NCI-H1092 (cell line): ENCODE measurements around the gene ZBTB40.

Experiments used
- DNase-seq: peaks from one replicate; lab custom pipeline; 2025; lab: John Stamatoyannopoulos, UW

The ZBTB40 gene

DNA sequence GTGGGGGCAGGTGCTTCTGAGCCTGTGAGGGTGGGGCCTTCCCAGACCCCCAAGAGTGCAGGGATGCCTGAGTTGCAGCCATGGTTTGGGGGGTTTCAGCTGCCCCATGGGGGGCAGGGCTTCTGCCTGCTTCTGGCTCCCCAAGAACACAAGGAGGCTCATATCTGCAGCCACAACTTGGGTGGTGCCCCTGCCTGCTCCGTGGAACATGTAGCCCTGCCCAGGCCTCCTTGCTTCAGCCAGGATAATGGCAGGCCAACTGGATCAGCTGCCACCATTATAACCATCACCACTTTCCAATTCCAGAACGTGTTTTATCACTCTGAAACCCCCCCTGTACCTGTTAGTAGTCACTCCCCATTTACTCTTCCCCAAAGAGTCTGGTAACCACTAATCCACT, 14.0 kb downstream of the ZBTB40 start:
- no peak for DNase-seq

GRCh38 chr1:22470227-22470626, 18.6 kb downstream of the ZBTB40 start:
- no peak for DNase-seq

GRCh38 chr1:22471078-22471477, 19.4 kb downstream of the ZBTB40 start:
- DNase-seq: no peak

DNA sequence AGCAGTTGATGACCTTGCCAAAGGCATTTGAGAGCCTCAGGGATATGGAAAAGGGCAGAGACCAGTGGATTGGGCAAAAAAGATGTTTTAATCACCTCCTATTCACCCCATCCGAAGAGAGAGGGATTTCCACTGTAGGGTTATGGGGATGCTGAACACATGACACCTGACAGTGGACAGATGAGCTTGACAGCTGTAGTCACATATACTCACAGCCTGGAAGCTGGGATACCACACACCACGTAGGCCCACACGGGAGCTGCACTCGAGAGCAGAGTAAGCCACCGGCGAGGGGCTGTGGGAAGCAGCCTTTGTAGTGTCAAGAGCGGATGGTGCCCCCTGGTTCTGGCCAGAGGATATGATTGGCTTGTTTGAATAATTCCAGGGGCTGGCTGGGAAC, 20.0 kb downstream of the ZBTB40 start:
- DNase-seq: no peak

DNA sequence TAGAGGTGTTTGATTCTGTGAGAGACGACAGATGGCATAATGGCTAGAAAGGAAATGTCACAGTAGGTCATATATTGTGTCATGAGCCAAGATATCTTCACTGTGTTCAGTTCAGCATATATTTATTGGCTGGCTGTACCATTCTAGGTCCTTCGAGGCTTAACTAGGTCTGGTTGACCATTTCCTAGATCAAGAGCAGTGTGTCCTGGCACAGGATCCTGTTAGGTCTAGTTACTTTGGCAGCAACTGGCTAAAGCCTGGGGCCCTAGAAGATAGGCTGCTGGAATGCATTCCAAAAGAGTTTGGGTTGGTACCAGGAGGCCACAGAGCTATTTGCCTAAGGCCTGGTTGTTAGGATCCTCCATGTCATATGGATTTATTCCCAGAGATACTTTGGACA, 20.9 kb downstream of the ZBTB40 start:
- DNase-seq: no peak

GRCh38 chr1:22473952-22474351, 22.3 kb downstream of the ZBTB40 start:
- DNase-seq: no peak

- DNase-seq: no peak
These were observed 24.9 kb downstream of the ZBTB40 start for GRCh38 chr1:22476566-22476965.

GRCh38 chr1:22483121-22483520, 31.5 kb downstream of the ZBTB40 start:
- DNase-seq: no peak

DNA sequence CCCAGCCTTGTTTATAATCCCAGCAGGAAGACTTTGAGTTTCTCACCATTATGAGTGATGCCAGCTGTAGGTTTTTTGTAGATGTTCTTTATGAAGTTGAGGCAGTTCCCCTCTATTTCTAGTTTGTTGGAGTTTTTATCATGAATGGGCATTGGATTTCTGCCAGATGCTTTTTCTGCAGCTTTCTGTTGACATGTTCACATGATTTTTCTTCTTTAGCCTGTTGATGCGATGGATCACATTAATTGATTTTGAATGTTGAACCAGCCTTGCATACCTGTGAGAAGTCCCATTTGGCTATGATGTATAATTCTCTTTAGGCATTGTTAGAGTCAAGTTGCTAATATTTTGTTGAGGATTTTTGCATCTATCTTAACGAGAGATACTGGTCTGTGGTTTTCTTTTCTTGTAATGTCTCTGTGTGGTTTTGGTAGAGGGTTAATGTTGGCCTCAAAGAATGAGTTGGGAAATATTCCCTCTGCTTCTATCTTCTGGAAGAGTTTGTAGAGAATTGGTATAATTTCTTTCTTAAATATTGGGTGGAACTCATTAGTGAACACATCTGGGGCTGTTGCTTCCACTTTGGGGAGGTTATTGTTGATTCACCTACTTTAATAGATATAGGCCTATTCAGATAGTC, 33.2 kb downstream of the ZBTB40 start:
- no peak for DNase-seq

- no peak for DNase-seq
These were observed 33.8 kb downstream of the ZBTB40 start for GRCh38 chr1:22485431-22485830.

DNA sequence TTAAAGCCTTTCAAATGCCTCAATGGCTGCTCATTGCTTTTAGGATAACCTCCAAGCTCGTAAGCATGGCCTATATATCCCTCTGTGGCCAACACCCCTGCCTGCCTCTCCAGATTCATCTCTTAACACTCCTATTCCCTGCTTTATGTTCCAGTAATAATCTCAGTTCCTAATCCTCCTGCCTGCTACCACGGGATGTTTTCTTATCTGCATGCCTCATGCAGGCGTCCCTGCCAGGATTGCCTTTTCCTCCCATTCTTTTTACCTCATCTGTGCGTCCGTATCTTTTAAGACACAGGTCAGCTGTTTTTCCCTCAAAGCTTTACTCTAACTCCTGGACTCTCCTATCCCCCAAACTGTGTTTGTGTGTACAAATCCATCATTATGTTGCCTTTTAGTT, 36.1 kb downstream of the ZBTB40 start:
- no peak for DNase-seq

- no peak for DNase-seq
These were observed 36.7 kb downstream of the ZBTB40 start for GRCh38 chr1:22488319-22488718.

GRCh38 chr1:22489278-22489677, 37.6 kb downstream of the ZBTB40 start:
- no peak for DNase-seq

DNA sequence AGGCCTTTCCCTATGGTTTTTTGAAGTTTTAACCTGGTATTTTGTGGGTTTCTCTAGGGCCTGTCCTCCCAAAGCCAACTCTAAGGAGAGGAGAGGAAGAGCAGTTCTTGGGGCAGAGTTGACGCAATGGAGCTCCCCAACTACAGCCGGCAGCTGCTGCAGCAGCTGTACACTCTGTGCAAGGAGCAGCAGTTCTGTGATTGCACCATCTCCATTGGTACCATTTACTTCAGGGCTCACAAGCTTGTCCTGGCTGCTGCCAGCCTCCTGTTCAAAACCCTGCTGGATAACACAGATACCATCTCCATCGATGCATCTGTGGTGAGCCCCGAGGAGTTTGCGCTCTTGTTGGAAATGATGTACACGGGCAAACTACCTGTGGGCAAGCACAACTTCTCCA, 38.2 kb downstream of the ZBTB40 start:
- no peak for DNase-seq

- no peak for DNase-seq
These were observed 38.7 kb downstream of the ZBTB40 start for GRCh38 chr1:22490309-22490708.

DNA sequence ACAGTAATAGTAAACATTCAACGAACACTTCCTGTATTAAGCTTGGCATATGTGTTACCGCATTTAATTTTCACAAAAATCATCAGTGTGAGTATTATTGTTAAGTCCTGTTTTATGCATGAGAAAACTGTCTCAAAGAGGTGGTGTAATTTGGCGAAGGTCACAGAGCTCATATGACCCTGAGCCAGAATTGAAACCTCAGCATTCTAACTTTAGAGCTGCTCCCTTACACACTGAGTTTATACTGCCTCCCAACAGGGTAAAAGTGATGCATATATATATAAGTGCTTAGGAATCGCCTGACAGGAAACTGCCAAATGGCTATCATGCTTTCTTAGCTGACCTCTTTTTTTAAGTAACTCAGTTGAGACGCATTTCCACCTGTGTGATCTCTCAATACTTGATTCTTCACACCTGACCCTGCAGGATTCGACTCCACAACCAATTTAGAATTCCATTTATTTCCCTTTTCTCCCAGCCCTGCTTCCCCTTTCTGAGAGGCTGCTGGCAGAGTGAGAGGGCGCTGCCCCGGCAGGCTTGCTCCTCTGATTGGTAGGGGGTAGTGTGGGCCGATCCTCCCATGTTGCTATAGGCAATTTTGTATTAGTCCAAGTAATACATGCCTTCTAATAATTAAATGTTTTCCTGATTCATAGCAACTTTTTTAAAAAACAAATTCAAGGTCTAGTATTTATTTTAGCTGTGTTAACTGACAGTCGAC, 40.5 kb downstream of the ZBTB40 start:
- DNase-seq: no peak

GRCh38 chr1:22494144-22494543, 42.5 kb downstream of the ZBTB40 start:
- no peak for DNase-seq

GRCh38 chr1:22494943-22495579, 43.4 kb downstream of the ZBTB40 start:
- no peak for DNase-seq

- no peak for DNase-seq
These were observed 45.0 kb downstream of the ZBTB40 start for GRCh38 chr1:22496536-22497160.

DNA sequence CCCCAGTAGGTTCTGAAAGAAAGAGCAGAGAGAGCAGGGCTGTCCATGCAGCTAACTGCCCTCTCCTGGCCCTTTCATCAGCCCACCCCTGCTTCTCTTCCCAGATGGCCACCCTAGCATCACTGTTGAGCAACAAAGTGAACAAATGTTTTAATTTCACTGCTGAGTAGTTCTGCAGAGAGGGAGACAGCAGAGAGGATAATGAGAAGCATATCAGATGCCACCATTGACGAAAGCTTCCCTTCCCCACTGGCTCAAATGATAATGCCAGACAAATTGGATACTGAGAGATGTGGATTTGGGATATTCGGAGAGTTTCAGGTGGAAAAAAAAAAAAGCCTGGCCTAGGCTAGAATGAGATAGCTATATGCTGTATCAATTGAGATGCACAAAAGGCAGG, 46.8 kb downstream of the ZBTB40 start:
- DNase-seq: no peak

DNA sequence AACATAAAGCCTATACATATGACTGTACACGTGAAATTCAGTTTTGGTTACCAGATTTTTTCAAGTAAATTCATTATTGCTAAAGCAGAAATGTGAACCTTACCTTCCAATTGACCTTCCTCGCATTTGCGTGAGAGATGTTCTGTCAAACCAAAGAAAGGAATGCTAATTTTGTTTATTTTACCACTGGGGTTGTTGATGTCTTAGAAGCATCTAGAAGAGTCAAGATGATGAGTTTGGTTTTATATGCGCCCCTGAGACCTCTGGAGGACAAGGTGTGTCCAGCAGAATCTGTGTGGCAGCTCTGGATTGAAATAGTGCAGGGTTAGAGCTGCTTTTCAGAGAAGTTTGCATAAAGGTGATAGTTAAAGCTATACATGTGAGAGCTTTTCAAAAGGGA, 48.4 kb downstream of the ZBTB40 start:
- DNase-seq: no peak

GRCh38 chr1:22500471-22500870, 48.8 kb downstream of the ZBTB40 start:
- DNase-seq: peak; percentile 41

DNA sequence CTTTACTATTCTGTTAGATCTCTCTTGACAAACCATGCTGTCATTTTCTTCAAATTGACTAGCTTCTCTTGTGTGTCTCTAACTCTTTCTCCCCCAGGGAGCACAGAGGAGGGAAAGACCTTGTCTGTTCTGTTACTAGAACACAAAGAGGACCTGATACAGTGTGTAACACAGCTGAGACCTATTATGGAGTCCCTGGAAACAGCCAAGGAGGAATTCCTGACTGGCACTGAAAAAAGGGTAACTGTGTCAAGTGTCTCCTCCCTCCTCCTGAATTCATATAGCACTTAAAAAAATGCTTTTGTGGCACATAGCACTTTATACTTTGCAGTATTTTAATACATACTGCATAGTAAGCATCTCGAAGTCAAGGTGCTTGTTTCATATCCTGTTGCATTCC, 50.6 kb downstream of the ZBTB40 start:
- no peak for DNase-seq
